Activated CD4-positive, alpha-beta T cell treated with anti-CD3 and anti-CD28 coated beads, Interleukin-10, Interleukin-2, amounts not matched to agents 100 ng/mL and 50 ng/mL, durations not matched to agents 16 hours and 8 hours (primary cell): ENCODE results near the gene AHI1.
A peak's percentile ranks its signal among the peaks of the same experiment; 100 is the strongest.

ENCODE experiments used
- DNase-seq: peaks from one replicate; pipeline ENCODE4 v3.0.0-alpha.2; 2020

The AHI1 gene

DNA sequence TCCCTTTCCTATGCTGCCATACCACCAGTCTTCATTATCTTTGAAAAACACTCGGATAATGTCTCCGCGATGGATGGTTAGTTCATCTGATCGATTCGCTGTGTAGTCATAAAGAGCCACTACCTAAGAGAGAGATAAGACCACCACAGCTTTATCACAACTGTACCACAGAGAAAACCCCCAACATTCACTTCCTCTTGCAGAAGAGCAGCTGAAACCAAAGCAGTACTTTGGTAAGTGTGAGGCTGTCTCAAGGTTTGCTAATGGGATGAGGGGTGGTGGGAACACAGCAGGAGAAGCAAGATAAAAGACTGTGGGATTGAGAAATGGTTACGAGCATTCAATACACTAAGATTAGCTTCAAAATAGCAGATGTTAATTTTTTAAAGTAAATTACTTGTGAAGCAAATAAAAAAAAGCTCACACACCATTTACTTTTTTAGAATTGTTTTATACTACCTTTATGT lies 174.3 kb downstream of the AHI1 start:
- peak; percentile 60 for DNase-seq

DNA sequence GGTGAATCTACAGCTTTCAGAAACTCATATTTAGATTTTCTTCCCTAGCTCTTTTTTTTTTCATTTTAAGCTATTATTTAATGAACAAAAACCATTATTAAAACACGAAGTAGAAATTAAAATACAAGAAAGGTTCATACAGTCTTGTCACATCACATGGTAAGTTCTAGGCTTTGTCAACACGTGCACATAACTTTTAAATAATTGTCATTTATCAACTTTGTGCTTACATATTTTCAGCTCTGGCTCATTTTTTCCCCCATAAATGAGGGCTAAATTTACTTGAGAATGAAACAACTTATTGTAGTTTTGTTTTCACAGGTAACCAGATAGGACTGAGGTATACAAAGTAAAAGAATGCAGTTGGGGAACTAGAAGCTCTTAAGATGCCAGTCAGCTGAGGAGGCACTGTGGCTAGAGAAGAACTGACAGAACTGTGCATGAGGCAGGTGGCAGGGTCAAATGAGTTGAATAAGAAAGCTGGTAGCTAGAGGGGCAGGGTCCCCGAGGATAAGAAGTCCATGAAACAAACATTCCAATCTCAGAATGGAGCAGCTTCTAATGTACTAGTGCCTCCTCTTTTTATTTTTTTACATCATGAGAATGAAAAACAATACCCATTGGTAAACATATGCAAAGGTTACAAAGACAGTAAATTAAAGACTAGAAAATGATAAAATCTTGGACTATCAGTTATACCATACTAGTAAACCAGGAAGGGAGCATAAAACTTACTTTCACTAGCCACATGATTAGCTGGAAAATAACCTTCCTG lies 174.9 kb downstream of the AHI1 start:
- DNase-seq: peak; percentile 12

DNA sequence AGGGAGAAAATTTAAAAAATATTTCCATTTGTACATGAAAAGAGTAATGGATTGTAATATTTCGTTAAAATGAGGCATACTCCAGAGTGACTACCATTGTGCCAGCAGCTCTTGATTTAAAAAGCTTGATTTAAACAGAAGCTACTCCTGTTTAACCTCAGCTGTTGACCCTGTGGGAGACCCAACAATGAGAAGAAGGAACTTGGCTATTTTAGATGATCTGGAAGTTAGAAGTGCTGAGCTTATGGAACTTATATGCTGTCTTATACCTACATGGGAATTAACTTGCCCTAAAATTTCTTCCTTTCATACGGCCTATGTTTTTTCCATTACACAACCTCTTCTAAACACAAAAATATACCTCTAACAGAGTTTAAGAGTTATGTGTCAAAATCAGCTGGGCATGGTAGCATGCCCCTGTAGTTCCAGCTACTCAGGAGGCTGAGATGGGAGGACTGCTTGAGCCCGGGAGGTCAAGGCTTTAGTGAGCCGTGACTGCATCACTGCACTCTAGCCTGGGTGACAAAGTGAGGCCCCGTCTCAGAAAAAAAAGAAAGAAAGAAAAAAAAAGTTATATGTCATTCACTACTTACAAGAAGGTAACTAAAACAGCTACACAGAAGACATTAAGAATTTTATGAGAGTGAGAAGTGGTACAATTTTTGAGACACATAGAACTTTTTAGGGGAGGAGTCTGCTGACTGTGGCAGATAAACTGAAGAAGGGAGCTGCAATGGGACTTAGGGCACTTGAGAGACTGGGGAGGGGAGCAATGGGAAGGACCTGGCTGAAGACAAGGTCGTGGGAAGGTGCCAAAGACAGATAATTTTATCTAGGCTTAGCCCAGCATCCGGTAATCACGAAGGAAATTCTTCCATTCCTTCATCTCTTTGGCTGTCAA lies 176.6 kb downstream of the AHI1 start:
- no peak for DNase-seq

DNA sequence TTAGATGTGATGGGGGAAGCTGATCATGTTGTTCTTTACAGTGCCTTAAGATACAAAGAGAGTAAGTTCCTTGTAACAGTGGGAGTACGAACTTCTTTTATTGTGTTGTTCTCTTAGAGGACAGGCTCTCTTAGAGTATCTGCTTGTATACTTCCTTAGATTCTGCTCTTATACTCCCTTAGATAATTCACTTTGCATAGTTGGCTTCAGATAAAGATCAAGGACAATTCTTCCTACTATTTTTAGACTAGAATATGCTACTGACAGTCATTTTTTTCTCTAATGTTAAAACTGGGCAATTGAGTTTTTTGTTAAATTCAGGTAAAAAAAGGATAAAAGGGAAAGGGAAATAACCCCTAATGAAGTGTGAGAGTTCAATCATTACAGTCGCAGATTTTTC lies 177.7 kb downstream of the AHI1 start:
- no peak for DNase-seq

DNA sequence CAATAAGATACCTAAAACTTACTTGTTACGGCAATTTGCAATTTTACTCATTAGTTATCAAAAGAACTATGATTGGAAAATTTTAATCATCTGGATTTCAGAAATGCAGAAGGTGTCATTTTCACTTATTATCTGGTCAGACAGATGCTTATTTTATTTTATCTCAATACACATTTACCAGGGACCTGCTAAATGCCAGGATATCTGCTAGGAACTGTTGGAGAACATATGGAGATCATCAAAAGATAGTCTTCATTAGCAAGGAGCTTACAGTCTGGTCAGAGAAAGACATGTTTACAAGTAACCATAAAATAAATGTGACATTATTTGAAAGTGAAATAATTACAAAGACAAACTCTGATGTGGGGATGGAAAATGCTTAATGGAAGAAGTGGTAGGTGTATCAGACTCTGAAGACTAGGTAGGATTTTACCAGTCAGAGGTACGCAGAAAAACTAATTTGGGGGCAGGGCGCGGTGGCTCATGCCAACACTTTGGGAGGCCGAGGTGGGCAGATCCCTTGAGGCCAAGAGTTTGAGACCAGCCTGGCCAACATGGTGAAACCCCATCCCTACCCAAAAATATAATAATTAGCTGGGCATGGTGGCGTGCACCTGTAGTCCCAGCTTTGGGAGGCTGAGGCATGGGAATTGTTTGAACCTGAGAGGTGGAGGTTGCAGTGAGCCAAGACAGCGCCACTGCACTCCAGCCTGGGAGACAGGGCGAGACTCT lies 178.6 kb downstream of the AHI1 start:
- DNase-seq: no peak

DNA sequence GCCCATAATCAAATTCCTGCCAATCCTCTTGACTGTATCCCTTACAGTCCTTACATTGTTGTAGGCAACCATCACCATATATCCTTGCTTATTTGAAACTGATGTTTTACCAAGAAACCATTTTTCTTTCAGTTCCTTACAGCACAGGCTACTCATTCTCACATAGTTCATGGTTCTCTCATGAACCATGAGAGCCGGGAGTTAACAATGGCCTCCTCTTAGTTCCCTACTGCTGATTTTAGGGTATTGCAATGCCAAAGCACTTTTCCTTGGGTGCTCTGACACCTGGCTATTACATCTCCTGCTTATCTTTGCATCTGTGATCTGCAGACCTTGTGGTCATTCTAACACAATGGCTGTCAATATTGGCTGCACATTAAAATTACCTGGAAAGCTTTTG lies 183.0 kb downstream of the AHI1 start:
- no peak for DNase-seq

DNA sequence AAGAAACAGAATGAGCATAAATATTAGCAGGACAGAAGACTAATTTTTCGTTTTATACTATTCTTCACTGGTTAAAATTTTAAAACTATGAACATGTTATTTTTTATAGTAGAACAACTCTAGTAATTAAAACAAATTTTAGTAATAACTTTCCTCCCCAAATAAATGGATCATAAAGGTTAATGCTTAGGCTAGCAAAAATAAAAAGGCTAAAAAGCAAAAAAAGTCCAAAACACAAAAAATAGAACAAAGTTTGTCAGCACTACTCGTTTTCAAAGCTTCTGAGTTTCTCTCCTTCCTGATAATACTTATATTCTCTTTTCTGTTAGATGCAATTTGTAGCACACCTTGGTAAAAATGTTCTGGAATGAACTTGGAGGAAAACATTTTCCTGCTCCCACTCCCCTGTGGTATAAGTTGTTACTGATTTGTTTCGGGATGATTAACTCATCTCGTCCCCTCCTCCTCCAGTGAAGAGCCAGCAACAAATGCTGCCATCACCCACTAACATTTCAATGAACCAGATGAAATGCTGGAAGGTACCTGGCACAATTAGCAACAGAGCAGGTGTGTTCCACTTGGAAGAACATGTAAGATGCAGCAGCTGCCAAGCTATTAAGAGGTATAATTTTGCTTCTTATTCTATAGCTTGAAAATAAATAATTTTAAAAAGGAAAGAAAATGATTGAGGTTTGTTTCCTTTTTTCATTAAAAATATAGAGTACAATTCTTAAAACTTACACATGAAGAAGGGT lies 185.9 kb downstream of the AHI1 start:
- DNase-seq: no peak

DNA sequence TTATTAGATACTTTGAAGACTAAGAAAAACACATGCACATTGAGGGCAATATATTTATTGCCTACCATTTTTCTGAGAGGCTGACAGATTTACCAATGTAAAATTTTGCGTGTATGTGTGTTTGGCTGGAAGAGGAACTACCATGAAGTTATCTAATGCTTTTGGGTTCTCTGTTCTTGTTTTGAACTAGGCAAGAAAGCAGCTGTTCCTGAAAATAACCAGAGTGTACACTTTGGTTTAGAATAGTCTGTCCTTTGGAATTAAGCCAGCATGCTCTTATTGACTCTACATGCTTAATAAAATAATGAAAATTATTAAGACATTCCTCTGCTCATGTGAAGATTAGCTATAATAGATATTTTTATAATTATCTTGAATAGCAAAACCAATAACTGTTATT lies 187.2 kb downstream of the AHI1 start:
- DNase-seq: no peak

DNA sequence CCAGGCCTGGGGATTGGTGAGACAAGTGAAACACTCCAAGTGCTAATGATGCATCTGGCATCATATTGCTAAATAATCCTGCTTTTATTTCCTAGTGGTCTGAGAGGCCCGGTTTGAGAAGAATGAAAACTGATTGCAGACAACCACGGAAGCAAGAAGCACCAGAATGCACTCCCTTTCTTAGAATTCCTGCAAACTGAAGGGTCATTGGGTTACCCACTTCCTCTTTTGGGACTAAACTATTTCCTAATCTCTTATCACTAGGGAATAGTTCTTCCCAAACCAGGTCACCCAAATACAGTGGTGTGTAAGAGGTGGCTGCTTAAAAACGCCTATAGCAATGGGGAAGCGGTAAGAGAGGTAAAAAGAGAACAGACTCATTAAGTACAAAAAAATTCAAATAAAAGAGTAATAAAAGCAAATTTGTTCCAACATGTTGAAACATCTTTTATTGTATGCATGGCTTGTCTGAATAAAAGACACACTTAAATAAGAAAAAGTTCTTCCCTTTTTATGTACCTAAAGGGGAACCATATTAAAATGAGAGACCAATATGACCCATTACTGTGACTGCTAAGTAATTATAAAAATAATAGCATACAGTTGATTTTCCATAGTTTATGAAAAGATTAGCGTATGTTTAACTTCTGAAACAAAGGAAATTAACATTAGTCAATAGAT lies 190.7 kb downstream of the AHI1 start:
- no peak for DNase-seq

DNA sequence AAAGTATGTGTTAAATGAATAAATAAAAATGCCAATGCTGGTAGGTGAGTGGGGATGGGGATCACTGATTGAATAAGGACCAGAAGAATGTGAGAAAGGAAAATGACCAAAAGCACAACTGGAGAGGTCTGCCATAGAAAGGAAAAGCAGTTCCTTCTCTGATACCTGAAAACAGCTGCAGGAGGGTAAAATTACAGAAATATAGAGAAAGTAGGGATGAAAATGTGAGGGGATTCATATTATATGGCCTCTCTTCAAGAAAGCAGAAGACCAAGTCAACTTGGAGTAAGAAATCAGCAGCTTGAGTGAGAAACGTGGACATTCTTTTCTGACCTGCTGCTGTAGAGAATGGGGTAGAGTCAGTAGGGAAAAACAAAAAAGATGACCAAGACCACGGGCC lies 191.4 kb downstream of the AHI1 start:
- DNase-seq: no peak

DNA sequence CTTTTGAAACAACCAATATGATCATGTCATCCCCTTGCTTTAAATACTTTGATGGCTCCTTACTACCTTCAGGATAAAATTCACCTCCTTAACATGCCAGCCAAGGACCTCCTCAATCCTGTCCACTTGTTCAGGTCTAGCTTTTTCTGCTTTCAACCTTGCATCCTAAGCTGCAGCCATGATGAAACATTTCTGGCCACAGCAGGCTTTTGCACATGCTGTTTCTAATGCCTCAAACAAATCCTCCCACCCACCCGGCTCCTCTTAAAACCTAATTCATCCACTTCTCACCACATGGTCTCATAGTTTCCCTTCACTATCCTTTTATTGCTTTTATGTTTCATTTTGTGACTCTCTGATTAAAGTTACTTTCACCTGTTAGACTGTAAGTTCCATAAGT lies 191.9 kb downstream of the AHI1 start:
- no peak for DNase-seq

DNA sequence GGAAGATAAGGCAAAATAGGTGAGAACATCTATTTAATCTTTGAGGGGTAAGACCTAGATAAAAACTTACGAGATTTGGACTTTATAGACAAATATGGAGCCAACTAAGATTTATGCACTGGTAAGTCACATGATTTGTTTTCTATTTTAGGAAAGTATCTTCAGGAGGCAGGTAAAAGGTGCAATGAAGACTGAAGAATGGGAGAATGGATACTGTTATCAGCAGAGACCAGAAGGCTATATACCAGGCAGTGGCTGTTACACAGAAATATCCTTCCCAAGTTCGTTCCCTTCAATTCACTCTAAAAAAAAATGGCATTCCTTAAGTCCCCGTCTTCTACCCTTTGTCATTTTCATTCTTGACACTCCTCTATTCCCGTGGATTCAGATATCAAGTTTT lies 192.7 kb downstream of the AHI1 start:
- no peak for DNase-seq

DNA sequence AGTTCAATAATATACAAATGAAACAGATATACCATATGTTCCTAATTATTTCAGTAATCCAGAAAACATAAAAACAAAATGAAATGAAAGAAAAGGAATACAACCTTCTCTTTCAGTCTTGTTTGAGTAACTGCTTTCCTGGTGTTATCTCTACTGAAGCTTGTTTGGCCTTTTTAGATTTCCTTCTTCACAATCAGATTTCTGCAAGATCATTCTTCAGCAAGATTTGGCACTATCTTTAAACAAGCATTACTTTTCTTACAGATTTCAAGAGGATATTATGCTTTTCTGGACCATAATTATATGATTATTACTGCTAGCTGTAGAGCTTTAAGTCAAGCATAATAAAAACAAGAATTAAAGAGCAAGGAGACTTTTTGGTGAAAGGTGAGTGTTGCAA lies 196.2 kb downstream of the AHI1 start:
- DNase-seq: no peak

DNA sequence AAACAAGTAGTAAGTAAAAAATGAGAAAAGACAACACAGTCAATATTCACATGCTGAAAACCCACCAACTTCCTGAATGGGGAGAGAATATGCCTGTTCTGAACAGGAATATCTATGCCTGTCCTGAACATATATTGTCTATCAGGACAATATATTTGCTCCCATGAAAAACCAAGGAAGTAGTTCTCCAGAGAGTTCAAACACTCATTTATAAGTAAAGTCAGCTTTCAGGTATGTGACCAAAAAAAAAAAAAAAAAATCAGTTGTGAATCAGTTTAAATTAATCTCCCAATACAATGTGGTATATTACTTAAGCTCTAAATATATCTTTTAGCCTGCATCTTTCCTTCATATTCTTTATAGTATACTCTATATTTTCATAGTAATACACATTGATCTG lies 197.0 kb downstream of the AHI1 start:
- DNase-seq: no peak

DNA sequence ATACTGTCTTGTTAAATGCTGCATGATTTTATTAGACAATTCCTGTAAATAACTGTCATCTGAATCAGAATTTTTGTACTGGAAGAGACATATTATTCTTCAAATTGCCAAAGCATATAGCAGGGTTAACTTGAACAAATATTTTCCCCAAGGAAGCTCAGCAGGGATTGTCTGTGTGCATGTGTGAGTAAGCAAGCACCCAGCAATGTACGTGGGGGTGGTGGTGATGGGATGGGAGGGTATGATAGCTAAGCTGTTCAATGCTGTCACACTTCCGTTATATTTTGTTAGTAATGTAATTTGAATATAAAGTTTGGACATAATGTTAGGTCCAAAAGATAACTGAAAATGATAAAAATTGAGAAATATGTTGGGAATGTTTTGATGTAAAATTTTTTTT lies 198.3 kb downstream of the AHI1 start:
- no peak for DNase-seq

DNA sequence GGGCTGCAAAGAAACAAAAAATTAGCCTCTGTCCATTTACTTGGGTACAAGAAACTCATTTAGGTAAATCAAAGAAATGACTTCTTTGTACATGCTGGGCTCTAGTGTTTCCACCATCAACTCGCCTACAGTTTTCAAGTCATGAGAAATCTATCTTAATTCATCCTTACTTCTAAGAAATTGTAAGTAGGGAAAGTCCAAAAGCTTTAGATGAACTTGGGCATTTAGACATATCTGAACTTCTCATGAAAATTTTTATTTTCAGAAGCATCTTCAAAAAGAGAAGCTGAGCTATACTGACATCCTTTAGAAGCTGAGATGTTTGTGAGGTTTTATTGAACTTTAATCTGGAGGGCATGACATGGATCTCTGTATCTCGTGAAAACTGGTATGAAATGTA lies 199.1 kb downstream of the AHI1 start:
- peak; percentile 47 for DNase-seq

DNA sequence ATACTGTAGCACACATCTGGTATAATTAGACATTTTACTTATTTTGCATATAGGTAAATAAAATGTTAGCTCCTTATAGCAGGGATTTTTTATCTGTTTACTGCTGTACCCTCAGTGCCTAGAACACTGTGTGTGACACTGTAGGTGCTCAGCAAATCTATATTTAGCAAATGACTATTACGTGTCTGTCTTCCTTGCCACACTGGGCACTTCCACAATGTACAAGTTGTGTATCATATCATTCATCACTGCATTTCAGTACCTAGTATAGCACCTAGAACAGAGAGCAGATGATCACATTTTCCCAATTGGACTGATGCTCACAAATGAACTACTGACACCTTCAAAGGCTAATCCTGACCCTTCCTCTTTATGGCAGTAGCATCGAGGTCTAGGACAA lies 200.8 kb downstream of the AHI1 start:
- no peak for DNase-seq

DNA sequence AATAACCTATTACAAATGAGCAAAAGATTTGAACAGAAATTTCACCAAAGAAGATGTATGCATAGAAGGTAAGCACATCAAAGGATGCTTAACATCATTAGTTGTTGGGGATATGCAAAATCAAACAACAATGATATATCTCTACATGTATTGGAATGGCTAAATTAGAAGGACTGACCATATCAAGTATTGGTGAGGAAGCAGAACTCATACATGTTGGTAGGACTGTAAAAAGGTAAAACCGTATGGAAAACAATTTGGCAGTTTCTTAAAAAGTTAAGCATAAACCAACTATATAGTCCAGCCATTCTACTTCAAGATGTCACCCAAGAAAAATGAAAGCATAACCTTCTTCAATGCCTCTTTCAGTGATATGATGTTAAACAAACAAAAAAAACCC lies 202.5 kb downstream of the AHI1 start:
- no peak for DNase-seq

DNA sequence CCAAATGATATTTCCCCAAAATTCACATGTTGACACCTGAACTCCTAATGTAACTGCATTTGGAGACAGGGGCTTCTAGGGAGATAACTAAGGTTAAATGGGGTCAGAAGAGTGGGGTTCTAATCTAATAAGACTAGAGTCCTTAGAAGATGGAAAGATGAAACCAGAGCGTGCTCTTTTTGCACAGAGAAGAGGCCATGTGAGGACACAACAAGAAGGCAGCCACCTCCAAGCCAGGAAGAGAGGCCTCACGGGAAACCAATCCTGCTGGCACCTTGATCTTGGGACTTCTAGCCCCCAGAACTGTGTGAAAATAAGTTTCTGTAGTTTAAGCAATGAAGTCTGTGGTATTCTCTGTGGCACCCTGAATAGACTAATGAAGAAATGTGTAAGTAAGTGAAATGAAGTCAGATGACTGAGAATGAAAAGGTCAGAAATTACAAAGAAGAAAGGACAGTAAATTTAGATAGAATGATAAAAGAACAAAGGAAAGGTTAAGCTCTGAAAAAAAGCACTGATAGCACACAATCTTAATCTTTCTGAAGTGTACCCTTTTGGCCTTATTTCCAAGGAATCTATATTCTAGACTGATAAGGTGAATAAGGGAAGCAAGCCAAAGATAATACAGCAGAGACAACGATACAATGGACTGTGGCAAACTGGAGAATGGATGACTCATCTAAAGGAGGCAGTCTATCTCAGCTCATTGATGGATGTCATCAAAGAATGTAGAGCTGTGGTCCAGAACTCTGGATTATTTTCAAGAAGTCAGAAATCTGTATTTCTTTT lies 206.1 kb downstream of the AHI1 start:
- peak; percentile 35 for DNase-seq

DNA sequence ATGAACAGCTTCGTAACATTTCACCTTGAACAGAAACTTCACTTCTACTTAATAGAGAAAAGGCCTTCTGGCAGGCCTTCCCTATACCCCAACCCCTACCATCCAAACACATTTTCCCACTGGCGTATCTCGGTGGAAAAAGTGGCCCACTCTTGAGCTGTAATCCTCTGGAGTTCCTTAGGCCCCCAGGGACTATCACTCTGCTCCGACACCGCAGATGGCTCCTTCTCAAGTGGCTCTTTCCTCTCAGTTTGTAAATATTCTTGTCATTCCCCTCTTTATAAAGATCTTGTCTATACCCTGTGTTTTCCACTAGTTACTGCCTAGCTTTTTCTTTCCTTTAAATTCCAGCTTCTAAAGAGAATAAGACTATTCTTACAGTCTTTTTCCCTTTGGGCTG lies 207.7 kb downstream of the AHI1 start:
- no peak for DNase-seq

DNA sequence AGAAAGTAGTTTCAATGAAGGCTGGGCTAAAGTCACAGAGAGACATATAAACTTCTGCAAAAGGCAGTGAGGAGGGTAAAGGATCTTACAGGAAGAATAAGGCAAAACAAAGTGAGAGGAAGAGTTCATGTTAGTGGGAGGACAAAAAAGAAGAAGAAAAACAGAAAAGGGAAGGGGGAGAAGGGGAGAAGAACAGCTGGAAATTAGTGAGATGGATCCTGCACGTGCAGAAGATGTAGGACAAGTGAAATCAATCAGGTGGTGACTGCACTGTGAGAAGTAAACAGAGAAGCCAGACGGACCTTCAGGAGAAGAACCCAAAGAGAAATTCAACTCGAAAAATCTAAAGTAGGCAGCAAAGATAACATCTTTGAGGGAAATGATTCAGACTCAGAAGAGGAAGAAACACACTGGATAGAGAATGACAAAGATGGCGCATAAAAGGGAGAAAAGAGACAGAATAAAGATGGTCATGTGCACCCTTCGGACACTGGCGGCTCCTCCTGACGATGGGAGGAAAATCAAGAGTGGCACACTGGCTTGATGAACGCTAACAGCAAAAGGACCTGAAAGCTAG lies 210.5 kb downstream of the AHI1 start:
- DNase-seq: peak; percentile 41
